Neural progenitor cell (in vitro differentiated cells): Measurements from ENCODE around the gene VWA7. TPM values are rescaled to one million over a fixed set of nuclear protein-coding genes. Genes with fewer than 3 reads are reported as not detected.
"Not testable (repeated sequence)": the region's sequence is repeated elsewhere in the genome, so short reads cannot be mapped to it uniquely, and the experiment has no call there.

ENCODE experiments used
- DNase-seq: peaks from one replicate; pipeline ENCODE4 v3.0.0-alpha.2; 2016; ENCODE audit warnings: low spot score
- H2AFZ ChIP-seq: fragments of 200-600 bp; sonication (generic); replicated peaks from 2 replicates; pipeline ENCODE4 v1.6.1; 2016; ENCODE audit warnings: antibody characterized with exemption
- H3F3A ChIP-seq: fragments of 200-600 bp; sonication (generic); 2 replicates; pipeline ENCODE4 v1.6.1; 2016; ENCODE audit warnings: antibody characterized with exemption, low read depth
- H3K27ac ChIP-seq: fragments of 200-600 bp; sonication (generic); 2 replicates; pipeline ENCODE4 v1.5.1; 2016; ENCODE audit warnings: mild to moderate bottlenecking
- H3K27me3 ChIP-seq: fragments of 200-600 bp; sonication (generic); 2 replicates; pipeline ENCODE4 v1.6.1; 2016; ENCODE audit warnings: mild to moderate bottlenecking, moderate library complexity
- H3K36me3 ChIP-seq: fragments of 200-600 bp; sonication (generic); 2 replicates; pipeline ENCODE4 v1.5.1; 2016
- H3K4me1 ChIP-seq: fragments of 200-600 bp; sonication (generic); 2 replicates; pipeline ENCODE4 v1.6.1; 2016; ENCODE audit warnings: mixed run types
- H3K4me2 ChIP-seq: fragments of 200-600 bp; sonication (generic); 2 replicates; pipeline ENCODE4 v1.6.1; 2016
- H3K4me3 ChIP-seq: fragments of 200-600 bp; sonication (generic); 2 replicates; pipeline ENCODE4 v1.5.1; 2016
- H3K79me2 ChIP-seq: fragments of 200-600 bp; sonication (generic); 2 replicates; pipeline ENCODE4 v1.6.1; 2016; ENCODE audit warnings: low read depth
- H3K9ac ChIP-seq: fragments of 200-600 bp; sonication (generic); 2 replicates; pipeline ENCODE4 v1.6.1; 2016
- H3K9me3 ChIP-seq: fragments of 200-600 bp; sonication (generic); 2 replicates; pipeline ENCODE4 v1.5.1; 2016; ENCODE audit warnings: low read depth
- H4K20me1 ChIP-seq: fragments of 200-600 bp; sonication (generic); 2 replicates; pipeline ENCODE4 v1.6.1; 2016; ENCODE audit warnings: low read depth
- H3K27ac Mint-ChIP-seq: 3 replicates; pipeline ENCODE4 v1.8.0; 2021; ENCODE audit warnings: mixed read lengths
- H3K27me3 Mint-ChIP-seq: 2 replicates; pipeline ENCODE4 v1.8.0; 2022; ENCODE audit warnings: low read depth, mild to moderate bottlenecking, inconsistent platforms, moderate library complexity, mixed read lengths; ENCODE audit not compliant: insufficient read depth
- H3K36me3 Mint-ChIP-seq: 3 replicates; pipeline ENCODE4 v1.8.0; 2021; ENCODE audit warnings: mixed read lengths
- H3K4me1 Mint-ChIP-seq: 3 replicates; pipeline ENCODE4 v1.8.0; 2021; ENCODE audit warnings: mixed read lengths
- H3K4me3 Mint-ChIP-seq: 3 replicates; pipeline ENCODE4 v1.8.0; 2021; ENCODE audit warnings: mild to moderate bottlenecking, moderate library complexity, mixed read lengths
- H3K9me3 Mint-ChIP-seq: 3 replicates; pipeline ENCODE4 v1.8.0; 2020; ENCODE audit warnings: mixed read lengths
- EZH2 ChIP-seq: fragments of 200-600 bp; sonication (generic); IDR thresholded peaks from 2 replicates; pipeline ENCODE4 v1.6.1; 2017; ENCODE audit warnings: antibody characterized with exemption, mild to moderate bottlenecking, moderate library complexity
- EZH2phosphoT487 ChIP-seq: fragments of 200-600 bp; sonication (generic); IDR thresholded peaks from 2 replicates; pipeline ENCODE4 v1.6.1; 2017; ENCODE audit warnings: antibody characterized with exemption
- total RNA-seq: library from RNA; depleted of rRNA; stranded (reverse); fragments of >200 nt; gene quantifications from 2 replicates; pipeline ENCODE4 v1.2.3, GENCODE V29; 2015; ENCODE audit warnings: low replicate concordance
- TF ChIP-seq, protein P1 (sequence below): fragments of 200-600 bp; sonication (generic); IDR thresholded peaks from 2 replicates; pipeline ENCODE4 v1.5.1; 2017; ENCODE audit warnings: antibody characterized with exemption, mild to moderate bottlenecking

The VWA7 gene, protein sequence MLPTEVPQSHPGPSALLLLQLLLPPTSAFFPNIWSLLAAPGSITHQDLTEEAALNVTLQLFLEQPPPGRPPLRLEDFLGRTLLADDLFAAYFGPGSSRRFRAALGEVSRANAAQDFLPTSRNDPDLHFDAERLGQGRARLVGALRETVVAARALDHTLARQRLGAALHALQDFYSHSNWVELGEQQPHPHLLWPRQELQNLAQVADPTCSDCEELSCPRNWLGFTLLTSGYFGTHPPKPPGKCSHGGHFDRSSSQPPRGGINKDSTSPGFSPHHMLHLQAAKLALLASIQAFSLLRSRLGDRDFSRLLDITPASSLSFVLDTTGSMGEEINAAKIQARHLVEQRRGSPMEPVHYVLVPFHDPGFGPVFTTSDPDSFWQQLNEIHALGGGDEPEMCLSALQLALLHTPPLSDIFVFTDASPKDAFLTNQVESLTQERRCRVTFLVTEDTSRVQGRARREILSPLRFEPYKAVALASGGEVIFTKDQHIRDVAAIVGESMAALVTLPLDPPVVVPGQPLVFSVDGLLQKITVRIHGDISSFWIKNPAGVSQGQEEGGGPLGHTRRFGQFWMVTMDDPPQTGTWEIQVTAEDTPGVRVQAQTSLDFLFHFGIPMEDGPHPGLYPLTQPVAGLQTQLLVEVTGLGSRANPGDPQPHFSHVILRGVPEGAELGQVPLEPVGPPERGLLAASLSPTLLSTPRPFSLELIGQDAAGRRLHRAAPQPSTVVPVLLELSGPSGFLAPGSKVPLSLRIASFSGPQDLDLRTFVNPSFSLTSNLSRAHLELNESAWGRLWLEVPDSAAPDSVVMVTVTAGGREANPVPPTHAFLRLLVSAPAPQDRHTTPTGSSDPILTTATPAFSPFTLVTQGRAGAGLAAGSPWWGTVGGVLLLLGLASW
- total RNA-seq, result 0.15 and 0.34 TPM in 2 replicates

DNA sequence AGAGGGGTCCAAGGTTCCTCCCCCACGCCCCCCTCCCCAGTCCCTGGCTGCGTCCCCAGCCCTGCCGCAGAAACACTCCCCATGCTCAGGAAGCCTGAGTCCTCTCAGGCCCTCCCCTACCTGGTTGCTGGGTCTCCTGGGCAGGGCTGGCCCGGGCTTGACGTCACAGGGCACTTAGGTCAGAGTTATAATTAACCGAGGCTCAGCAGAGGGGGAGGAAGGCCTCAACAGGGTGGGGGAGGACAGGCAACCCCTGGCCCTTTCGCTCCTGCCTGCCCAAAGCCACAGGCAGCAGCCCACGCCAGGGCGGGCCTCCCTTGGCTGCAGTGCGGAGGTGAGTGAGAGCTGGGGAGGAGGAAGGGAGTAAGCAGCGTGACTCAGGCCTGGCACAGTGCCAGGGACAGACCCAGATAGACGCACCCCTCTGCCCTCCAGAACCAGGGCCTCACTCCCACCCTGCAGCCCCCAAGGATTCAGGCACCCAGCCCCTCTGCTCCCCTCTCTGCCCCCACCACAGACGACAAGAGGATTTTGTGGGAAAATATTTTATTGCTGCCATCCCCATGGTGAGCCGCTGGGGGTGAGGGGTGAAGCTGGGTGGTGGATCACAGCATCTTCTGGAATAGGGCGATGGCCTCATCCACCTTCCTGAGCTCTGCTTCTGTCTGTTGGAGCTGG is at the start of gene VWA7:
VWA7 (minus strand) TSS at position 340 of the 678 bp plus-strand sequence. CDS start 549 bp downstream, outside the sequence.
- no peak within 1 kb of the TSS for H3K27ac ChIP-seq
- H3K36me3 ChIP-seq, result no peaks in the 10 kb centered on the region
- TF ChIP-seq EZH2, result no peak
- TF ChIP-seq, protein P1, sequence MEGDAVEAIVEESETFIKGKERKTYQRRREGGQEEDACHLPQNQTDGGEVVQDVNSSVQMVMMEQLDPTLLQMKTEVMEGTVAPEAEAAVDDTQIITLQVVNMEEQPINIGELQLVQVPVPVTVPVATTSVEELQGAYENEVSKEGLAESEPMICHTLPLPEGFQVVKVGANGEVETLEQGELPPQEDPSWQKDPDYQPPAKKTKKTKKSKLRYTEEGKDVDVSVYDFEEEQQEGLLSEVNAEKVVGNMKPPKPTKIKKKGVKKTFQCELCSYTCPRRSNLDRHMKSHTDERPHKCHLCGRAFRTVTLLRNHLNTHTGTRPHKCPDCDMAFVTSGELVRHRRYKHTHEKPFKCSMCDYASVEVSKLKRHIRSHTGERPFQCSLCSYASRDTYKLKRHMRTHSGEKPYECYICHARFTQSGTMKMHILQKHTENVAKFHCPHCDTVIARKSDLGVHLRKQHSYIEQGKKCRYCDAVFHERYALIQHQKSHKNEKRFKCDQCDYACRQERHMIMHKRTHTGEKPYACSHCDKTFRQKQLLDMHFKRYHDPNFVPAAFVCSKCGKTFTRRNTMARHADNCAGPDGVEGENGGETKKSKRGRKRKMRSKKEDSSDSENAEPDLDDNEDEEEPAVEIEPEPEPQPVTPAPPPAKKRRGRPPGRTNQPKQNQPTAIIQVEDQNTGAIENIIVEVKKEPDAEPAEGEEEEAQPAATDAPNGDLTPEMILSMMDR, result no peak
- no peak within 1 kb of the TSS for H3K4me3 Mint-ChIP-seq
- H3K4me3 ChIP-seq, result no peak within 1 kb of the TSS
- no peaks in the 10 kb centered on the region for H3K9me3 ChIP-seq
- H3K9ac ChIP-seq, result no peak within 1 kb of the TSS
- no peak within 1 kb of the TSS for H2AFZ ChIP-seq
- no peaks in the 10 kb centered on the region for H3K27me3 ChIP-seq
- no peak within 1 kb of the TSS for H3K4me2 ChIP-seq
- peaks cover 4% of the 10 kb centered on the region for H3K36me3 Mint-ChIP-seq
- no peaks in the 10 kb centered on the region for H3F3A ChIP-seq
- H3K27me3 Mint-ChIP-seq, result no peaks in the 10 kb centered on the region
- H3K4me1 Mint-ChIP-seq, result peaks cover 6% of the 10 kb centered on the region
- H3K27ac Mint-ChIP-seq, result peak within 1 kb of the TSS; percentile 21
- no peaks in the 10 kb centered on the region for H4K20me1 ChIP-seq
- no peak for DNase-seq
- H3K4me1 ChIP-seq, result no peaks in the 10 kb centered on the region
- no peaks in the 10 kb centered on the region for H3K9me3 Mint-ChIP-seq
- no peaks in the 10 kb centered on the region for H3K79me2 ChIP-seq

DNA sequence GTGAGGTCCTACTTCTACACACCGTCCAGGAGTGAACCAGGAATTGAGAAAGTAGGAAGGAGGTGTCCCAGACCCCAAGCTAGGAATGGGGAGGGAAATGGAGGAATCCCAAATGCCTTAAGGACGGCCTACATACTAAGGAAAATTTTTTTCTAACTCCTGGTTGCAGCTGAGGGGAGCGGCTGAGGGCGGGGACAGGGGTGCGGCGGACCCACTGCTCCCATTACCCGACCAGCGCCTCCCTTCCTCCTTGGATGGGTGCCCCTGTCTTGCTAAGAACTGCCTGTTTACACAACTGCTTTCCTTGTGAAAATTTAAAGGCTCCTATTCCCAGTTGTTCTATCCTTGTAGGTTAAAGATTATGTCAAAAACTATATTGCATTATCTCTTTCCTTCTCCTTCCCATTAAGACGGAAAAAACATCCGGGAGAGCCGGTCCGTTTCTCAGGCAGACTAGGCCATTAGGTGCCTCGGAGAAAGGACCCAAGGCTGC is 49.7 kb upstream of the VWA7 start:
- Mint-ChIP-seq H3K27ac (peak overlapping the region; percentile 99), H3K4me3 (peak overlapping the region; percentile 89), H3K27me3 (peaks cover 2% of the 10 kb centered on the region), H3K9me3 (no peaks in the 10 kb centered on the region), H3K36me3 (no peaks in the 10 kb centered on the region), H3K4me1 (peaks cover 50% of the 10 kb centered on the region)
- Histone ChIP-seq H3K9me3 (no peaks in the 10 kb centered on the region), H3K4me1 (peaks cover 8% of the 10 kb centered on the region), H2AFZ (peak overlapping the region; percentile 48), H3K36me3 (no peaks in the 10 kb centered on the region), H3K27me3 (peaks cover 4% of the 10 kb centered on the region), H3K27ac (peak overlapping the region; percentile 73), H3K4me3 (peak overlapping the region; percentile 47), H3F3A (peaks cover 43% of the 10 kb centered on the region), H3K79me2 (peaks cover 24% of the 10 kb centered on the region), H4K20me1 (no peaks in the 10 kb centered on the region), H3K9ac (no peak overlapping the region), H3K4me2 (peak overlapping the region; percentile 79)
- peak; percentile 57 for DNase-seq
- TF ChIP-seq EZH2phosphoT487 (no peak), EZH2 (no peak)
- TF ChIP-seq, protein P1, result no peak

DNA sequence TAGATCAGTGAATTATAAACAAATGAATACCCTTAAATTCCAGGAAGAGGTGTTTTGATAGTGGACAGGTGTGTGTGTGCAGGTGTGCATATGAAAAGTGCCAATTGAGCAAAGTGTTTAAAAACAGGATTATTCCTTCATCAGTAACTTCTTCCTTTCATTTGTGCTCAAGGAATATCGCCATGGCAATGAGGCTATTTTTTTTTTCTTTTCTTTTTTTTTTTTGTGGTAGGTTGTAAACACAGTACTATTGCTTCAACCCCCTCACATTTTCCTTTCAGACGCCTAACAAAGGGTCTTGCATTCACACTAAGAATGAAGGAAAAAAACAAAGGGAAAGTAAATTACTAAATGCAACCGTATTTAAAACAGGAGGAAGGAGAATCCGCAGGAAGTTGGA is 48.4 kb upstream of the VWA7 start:
- H3K27me3 ChIP-seq, result peaks cover 4% of the 10 kb centered on the region
- H3K4me3 Mint-ChIP-seq, result peak overlapping the region; percentile 89
- H3K4me3 ChIP-seq, result no peak overlapping the region
- peaks cover 49% of the 10 kb centered on the region for H3F3A ChIP-seq
- peaks cover 49% of the 10 kb centered on the region for H3K4me1 Mint-ChIP-seq
- no peaks in the 10 kb centered on the region for H4K20me1 ChIP-seq
- no peaks in the 10 kb centered on the region for H3K36me3 ChIP-seq
- no peak overlapping the region for H3K4me2 ChIP-seq
- H3K27me3 Mint-ChIP-seq, result peaks cover 2% of the 10 kb centered on the region
- no peak overlapping the region for H3K27ac ChIP-seq
- no peaks in the 10 kb centered on the region for H3K9me3 Mint-ChIP-seq
- peaks cover 11% of the 10 kb centered on the region for H3K79me2 ChIP-seq
- H2AFZ ChIP-seq, result no peak overlapping the region
- no peak overlapping the region for H3K27ac Mint-ChIP-seq
- TF ChIP-seq, protein P1, result no peak
- no peak for TF ChIP-seq EZH2phosphoT487
- TF ChIP-seq EZH2, result no peak
- H3K9ac ChIP-seq, result no peak overlapping the region
- no peaks in the 10 kb centered on the region for H3K9me3 ChIP-seq
- no peak for DNase-seq
- H3K36me3 Mint-ChIP-seq, result no peaks in the 10 kb centered on the region
- peaks cover 8% of the 10 kb centered on the region for H3K4me1 ChIP-seq

DNA sequence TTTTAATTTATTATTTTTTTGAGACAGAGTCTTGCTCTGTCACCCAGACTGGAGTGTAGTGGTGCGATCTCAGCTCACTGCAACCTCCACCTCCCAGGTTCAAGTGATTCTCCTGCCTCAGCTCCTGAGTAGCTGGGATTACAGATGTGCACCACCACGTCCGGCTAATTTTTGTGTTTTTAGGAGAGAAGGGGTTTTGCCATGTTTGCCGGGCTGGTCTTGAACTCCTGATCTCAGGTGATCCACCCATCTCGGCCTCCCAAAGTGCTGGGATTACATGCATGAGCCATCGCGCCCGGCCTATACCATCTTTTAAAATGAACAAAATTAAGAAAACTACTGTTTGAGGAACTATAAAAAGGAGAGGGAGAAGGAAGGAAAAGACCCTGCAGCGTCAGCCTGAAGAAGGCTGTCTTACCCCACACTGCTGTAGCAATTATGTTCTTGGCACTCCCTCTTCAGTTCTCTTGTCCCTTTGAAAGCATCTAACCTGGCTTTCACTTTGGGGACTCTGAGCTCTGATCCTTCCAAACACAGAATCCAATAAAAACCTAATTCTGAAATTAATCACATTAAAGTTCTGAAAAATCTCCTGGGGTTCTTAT is 46.6 kb upstream of the VWA7 start:
- not testable (repeated sequence) for H3K36me3 Mint-ChIP-seq, H4K20me1 ChIP-seq, H3K4me3 ChIP-seq, DNase-seq, H3K9me3 ChIP-seq, H3K9me3 Mint-ChIP-seq, H3K4me2 ChIP-seq, H3K27me3 Mint-ChIP-seq, H3K27ac ChIP-seq, H3K79me2 ChIP-seq, H2AFZ ChIP-seq, H3K36me3 ChIP-seq, H3K9ac ChIP-seq, H3K27me3 ChIP-seq, H3K4me1 ChIP-seq
- Mint-ChIP-seq H3K4me1 (peaks cover 43% of the 10 kb centered on the region), H3K27ac (peak overlapping the region; percentile 78), H3K4me3 (peak overlapping the region; percentile 63)
- H3F3A ChIP-seq, result peaks cover 62% of the 10 kb centered on the region
